Measurements from ENCODE around the gene RFX2.

RFX2 gene

DNA sequence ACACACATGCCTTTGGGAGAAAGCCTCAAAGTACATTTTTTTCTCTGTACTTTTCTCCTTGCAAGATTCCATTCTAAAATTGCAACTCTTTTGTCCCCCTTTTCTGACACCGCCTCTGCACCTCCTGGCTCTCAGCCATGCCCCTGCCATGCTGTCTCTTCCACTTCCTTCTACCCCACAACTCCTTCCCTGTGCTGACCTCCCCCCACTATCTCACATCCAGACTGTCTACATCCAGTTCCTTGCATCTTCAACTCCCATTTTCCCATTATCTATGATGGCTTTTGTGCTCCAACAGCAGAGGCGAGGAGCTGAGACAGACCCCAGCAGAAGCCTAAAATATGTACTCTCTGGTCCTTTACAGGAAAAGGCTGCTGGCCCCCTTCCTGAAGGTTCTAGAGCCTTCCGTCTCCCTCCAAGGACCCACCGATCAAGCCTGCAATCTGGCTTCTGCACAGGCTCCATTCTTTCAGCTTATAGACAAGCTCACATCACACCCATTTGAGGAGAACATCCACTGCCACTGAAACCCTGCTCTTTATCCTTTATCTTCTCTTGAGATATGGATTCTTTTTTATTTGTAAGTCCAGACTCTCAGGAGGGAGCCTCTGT lies 50.2 kb downstream of the RFX2 start:
- DNase-seq (ENCODE audit: low read depth): no peak

GRCh38 chr19:6059396-6059947 lies 50.8 kb downstream of the RFX2 start:
- DNase-seq (ENCODE audit: low read depth): no peak

DNA sequence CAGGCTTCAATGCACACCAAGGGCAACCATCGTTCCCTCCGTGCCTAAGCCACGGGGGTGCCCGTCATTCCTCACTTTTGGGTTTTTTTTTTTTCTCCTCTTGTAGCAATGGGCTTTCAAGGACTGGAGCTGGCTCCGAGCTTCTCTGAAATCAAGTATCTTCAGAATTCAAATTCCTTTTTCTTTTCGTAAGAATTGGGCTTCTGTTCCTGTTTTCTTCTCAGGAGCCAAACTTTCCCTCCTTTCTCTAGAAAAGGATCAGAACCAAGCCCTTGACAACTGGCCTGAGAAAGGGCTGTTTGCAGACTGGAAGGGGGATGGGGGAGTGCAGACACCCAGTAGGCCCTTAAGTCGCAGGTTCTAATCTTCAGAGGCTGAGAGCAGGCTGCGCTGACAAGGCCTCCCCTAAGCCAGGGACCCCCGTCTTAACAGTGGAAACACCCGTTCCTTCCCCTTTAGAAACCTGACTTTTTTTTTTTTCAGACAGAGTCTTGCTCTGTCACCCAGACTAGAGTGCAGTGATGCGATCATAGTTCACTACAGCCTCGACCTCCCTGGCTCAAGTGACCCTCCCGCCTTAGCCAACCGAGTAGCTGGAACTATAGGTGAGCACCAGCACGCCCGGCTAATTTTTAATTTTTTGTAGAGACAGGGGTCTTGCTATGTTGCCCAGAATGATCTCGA lies 51.6 kb downstream of the RFX2 start:
- no peak for DNase-seq (ENCODE audit: low read depth)

DNA sequence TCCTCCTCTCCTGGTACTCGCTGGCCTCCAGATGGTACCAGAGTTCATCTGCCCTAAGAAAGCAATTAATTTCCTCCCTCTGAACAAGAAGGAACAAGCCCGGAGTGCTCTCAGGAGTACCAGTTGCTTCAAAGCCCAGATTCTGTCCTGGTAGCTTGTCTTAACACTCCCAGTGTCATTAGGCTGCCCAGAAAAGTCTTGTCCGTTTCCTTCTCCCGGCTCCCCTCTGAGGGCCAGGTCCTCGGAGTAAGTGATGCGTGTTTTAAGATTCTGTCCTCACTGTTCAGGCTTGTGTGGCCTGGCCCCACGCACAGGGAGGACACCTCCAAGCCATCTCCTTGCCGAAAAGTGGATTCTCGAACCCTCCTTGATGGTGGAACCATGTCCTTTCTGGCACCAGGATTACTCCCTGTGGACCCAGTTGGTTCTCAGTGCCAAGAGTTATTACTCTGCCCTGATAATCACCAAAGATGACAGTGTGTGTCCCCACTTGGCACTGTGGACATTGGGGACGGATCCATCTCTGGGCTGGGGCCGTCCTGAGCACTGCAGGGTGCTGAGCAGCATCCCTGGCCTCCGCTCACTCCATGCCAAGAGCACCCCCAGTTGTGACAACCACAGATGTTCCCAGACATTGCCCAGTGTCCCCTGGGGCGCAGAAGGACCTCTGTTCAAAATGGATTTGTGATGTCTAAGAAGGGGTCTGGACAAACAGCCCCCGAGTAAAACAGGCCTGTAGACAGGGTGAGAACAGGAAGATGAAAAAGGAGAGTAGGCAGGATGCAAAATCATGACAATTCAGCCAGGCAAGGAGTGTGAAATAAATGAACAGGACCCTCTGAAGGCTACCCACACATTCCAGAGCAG lies 52.4 kb downstream of the RFX2 start:
- no peak for DNase-seq (ENCODE audit: low read depth)

DNA sequence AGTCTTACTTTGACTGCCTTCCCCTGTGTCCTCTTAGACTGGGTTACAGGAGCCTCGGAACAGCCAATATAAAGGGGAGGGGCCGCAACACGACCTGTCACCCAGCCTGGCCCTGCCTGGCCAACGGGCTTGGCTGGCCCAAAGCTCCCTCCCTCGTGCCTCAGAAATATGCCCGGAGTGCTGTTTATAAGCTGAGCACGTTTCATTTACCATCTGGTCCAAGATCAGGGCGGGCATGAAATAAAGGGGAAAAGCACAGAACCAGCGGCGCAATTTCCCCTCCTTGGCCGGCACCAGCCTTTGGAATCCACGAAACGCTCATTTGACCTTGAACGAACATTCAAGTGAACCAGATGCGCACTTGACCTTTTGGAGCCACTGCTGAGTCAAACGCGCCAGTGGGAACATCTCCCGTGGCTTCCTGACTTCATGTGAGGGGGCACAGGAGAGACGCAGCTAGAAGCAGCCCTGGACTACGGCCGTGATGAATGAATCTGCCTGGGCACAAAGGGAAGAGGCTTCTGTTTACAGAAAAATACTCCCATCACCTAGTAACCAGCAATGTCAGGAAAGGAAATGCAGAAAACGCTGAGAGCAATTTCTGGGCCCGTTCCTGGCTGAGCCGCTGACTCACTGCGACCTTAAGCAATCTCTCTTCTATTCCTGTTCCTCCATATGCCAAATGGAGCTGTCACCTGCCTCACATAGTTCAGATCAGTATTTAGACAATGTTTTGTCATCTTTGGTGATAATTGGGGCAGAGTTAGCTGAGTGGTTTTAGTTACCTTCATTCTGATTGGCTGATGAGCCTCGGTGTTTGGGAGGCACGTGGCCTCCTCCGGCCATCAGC lies 53.3 kb downstream of the RFX2 start:
- peak; percentile 63 for DNase-seq (ENCODE audit: low read depth)

- no peak for DNase-seq (ENCODE audit: low read depth)
Measured at GRCh38 chr19:6056282-6056741, 54.0 kb downstream of the RFX2 start.

GRCh38 chr19:6055013-6055795 lies 55.1 kb downstream of the RFX2 start:
- DNase-seq (ENCODE audit: low read depth): no peak

GRCh38 chr19:6048793-6049405 lies 61.4 kb downstream of the RFX2 start:
- no peak for DNase-seq (ENCODE audit: low read depth)

GRCh38 chr19:6048348-6048747 lies 62.0 kb downstream of the RFX2 start:
- no peak for DNase-seq (ENCODE audit: low read depth)

DNA sequence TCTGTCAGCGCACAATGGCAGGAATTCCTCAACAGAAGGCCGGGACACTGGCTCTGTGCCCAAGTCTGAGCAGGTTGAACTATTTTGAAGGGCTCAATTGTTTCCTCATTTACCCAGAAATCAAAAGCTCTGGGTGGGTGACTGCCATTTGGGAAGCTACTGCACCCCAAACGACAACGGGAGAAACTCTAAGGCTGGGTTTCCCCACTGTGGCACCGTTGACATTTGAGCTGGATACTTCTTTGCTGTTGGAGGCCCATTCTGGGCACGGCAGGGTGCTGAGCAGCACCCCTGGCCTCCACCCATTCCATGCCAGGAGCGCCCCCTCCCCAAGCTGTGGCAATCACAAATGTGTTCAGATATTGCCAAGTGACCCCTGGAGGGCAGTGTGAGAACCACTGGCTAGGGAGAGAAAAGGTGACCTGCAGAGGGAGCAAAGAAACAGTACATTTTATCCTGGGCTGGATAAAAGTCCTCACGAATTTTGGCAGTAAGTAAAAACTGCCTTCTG lies 62.5 kb downstream of the RFX2 start:
- DNase-seq (ENCODE audit: low read depth): no peak

DNA sequence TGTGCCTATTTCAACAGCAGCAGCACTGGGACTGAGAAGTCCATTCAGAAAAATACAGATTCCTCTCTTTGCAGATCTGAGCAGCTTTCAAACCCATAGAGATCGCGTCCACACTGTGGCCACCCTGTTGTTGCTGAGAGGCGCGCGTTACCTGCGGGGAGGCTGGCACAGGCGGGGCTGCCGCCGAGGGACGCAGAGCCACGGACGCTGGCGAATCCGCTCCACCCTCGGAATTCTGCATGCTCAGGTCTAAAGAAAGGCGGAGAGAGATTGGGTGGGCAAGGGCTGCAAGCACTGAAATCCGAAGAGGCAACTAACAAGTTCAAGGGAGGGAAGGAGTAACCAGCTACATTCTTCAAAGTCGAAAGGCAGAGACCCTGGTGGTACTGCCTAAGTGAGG lies 63.0 kb downstream of the RFX2 start:
- no peak for DNase-seq (ENCODE audit: low read depth)

GRCh38 chr19:6045108-6045507 lies 65.2 kb downstream of the RFX2 start:
- DNase-seq (ENCODE audit: low read depth): no peak

- no peak for DNase-seq (ENCODE audit: low read depth)
Measured at GRCh38 chr19:6044056-6044805, 66.1 kb downstream of the RFX2 start.

GRCh38 chr19:6042776-6043726 lies 67.2 kb downstream of the RFX2 start:
- no peak for DNase-seq (ENCODE audit: low read depth)

GRCh38 chr19:6041991-6042481 lies 68.3 kb downstream of the RFX2 start:
- DNase-seq (ENCODE audit: low read depth): no peak

GRCh38 chr19:6041071-6041470 lies 69.2 kb downstream of the RFX2 start:
- DNase-seq (ENCODE audit: low read depth): no peak

DNA sequence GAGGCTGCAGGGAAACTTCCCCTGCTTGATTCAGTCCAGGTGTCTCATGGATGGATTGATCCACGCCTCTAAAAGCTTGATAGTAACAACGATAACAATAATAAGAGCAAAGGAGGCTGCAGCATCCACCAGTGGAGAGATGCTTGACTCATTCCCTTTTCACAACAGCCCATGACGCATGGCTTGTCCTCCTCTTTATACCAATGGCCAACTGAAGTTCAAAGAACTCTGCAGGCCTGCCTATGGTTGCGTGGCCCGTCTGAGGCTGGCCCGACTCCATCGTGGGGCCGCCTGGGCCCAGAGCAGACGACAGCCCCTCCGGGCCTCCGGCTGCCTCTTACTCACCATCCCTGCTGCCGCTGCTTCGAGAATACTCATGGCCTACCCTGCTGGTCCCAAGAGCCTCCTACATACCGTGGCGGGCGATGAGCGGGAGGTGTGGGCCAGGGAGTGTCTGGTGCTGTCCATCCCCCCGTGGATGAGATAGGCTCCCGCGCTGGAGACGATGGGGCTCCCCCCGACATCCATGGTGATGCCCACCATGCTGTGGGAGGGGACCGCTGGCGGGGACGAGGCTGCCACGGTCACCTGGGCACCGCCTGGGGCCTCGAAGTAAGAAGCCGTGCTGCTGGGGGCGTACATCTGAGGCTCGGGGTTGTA lies 70.6 kb downstream of the RFX2 start:
- DNase-seq (ENCODE audit: low read depth): no peak
